WTC11 (cell line): ENCODE results near the gene IL16. TPM values are rescaled to one million over a fixed set of nuclear protein-coding genes. Genes with fewer than 3 reads are reported as not detected.

Source experiments
- ATAC-seq: fragments of 200-7000 bp; cut with Tn5 transposase; 2 replicates; pipeline ENCODE4 v1.10.0; 2021; ENCODE audit warnings: mild to moderate bottlenecking, moderate library complexity
- CTCF ChIA-PET: fragments of 300-600 bp; sonication (Branson Sonifier 250); formaldehyde crosslinking; loops from one replicate; lab custom pipeline; 2021; ENCODE audit warnings: antibody characterized with exemption; lab: Charles Lee
- POLR2A ChIA-PET: fragments of 350-600 bp; sonication (Branson Sonifier 250); formaldehyde crosslinking; loops from one replicate; lab custom pipeline; 2021; ENCODE audit warnings: antibody characterized with exemption; lab: Charles Lee
- DNase-seq: peaks from one replicate; pipeline ENCODE4 v3.0.0; 2021; ENCODE audit warnings: low spot score
- H3K27ac Mint-ChIP-seq: 2 replicates; pipeline ENCODE4 v1.8.0; 2021; ENCODE audit warnings: mixed read lengths
- H3K27me3 Mint-ChIP-seq: 2 replicates; pipeline ENCODE4 v1.8.0; 2021; ENCODE audit warnings: low read depth, mild to moderate bottlenecking, moderate library complexity, mixed read lengths
- H3K36me3 Mint-ChIP-seq: 2 replicates; pipeline ENCODE4 v1.8.0; 2021; ENCODE audit warnings: mixed read lengths
- H3K4me1 Mint-ChIP-seq: 2 replicates; pipeline ENCODE4 v1.8.0; 2022; ENCODE audit warnings: mixed read lengths
- H3K4me3 Mint-ChIP-seq: 2 replicates; pipeline ENCODE4 v1.8.0; 2021; ENCODE audit warnings: mild to moderate bottlenecking, moderate library complexity, mixed read lengths
- H3K9me3 Mint-ChIP-seq: 2 replicates; pipeline ENCODE4 v1.8.0; 2021; ENCODE audit warnings: mixed read lengths
- CREB1 ChIP-seq: sonication (generic); formaldehyde crosslinking; IDR thresholded peaks from 2 replicates; pipeline ENCODE4 v1.8.0; 2023; ENCODE audit warnings: mild to moderate bottlenecking, missing genetic modification reagents
- ELF4 ChIP-seq: sonication (generic); formaldehyde crosslinking; IDR thresholded peaks from 2 replicates; pipeline ENCODE4 v1.8.1; 2022; ENCODE audit warnings: low read depth, mild to moderate bottlenecking, moderate library complexity, missing genetic modification reagents
- ETV6 ChIP-seq: sonication (generic); formaldehyde crosslinking; IDR thresholded peaks from 2 replicates; pipeline ENCODE4 v1.8.1; 2022; ENCODE audit warnings: mild to moderate bottlenecking, missing genetic modification reagents
- FOXJ3 ChIP-seq: sonication (generic); formaldehyde crosslinking; IDR thresholded peaks from 2 replicates; pipeline ENCODE4 v1.9.0; 2021; ENCODE audit warnings: missing genetic modification reagents, mild to moderate bottlenecking, borderline replicate concordance
- GABPB1 ChIP-seq: sonication (generic); formaldehyde crosslinking; IDR thresholded peaks from 2 replicates; pipeline ENCODE4 v1.8.1; 2023; ENCODE audit warnings: mild to moderate bottlenecking, missing genetic modification reagents
- HMGA2 ChIP-seq: fragments of 250-450 bp; sonication (Bioruptor Pico); IDR thresholded peaks from 2 replicates; pipeline ENCODE4 v1.4.0; 2021; ENCODE audit warnings: mild to moderate bottlenecking, moderate library complexity
- SOX15 ChIP-seq: fragments of 250-450 bp; sonication (Bioruptor Pico); IDR thresholded peaks from 2 replicates; pipeline ENCODE4 v1.9.0; 2021; ENCODE audit warnings: mild to moderate bottlenecking
- SP1 ChIP-seq: sonication (generic); formaldehyde crosslinking; conservative IDR thresholded peaks from 2 replicates; pipeline ENCODE4 v1.8.1; 2022; ENCODE audit warnings: missing genetic modification reagents
- TCF7 ChIP-seq: sonication (generic); formaldehyde crosslinking; IDR thresholded peaks from 2 replicates; pipeline ENCODE4 v1.8.0; 2022; ENCODE audit warnings: mild to moderate bottlenecking, low read depth, missing genetic modification reagents, moderate library complexity
- ZBTB21 ChIP-seq: sonication (generic); formaldehyde crosslinking; IDR thresholded peaks from 2 replicates; pipeline ENCODE4 v1.8.1; 2023; ENCODE audit warnings: mild to moderate bottlenecking, missing genetic modification reagents, borderline replicate concordance
- ZNF138 ChIP-seq: sonication (generic); formaldehyde crosslinking; conservative IDR thresholded peaks from 2 replicates; pipeline ENCODE4 v1.8.1; 2022; ENCODE audit warnings: mild to moderate bottlenecking, moderate library complexity, missing genetic modification reagents
- ZNF396 ChIP-seq: fragments of 250-450 bp; sonication (Bioruptor Pico); IDR thresholded peaks from 2 replicates; pipeline ENCODE4 v1.8.0; 2021; ENCODE audit warnings: mild to moderate bottlenecking, moderate library complexity, borderline replicate concordance
- ZNF423 ChIP-seq: fragments of 250-450 bp; sonication (Bioruptor Pico); IDR thresholded peaks from 2 replicates; pipeline ENCODE4 v2.1.2; 2022; ENCODE audit warnings: mild to moderate bottlenecking, moderate library complexity
- total RNA-seq: library from RNA; stranded (reverse); gene quantifications from 3 replicates; pipeline ENCODE4 v1.2.3, GENCODE V29; 2021
- TF ChIP-seq, protein P1 (sequence below): fragments of 250-450 bp; sonication (Bioruptor Pico); IDR thresholded peaks from 2 replicates; pipeline ENCODE4 v1.8.0; 2021; ENCODE audit warnings: mild to moderate bottlenecking
- TF ChIP-seq, protein P2 (sequence below): sonication (generic); formaldehyde crosslinking; conservative IDR thresholded peaks from 2 replicates; pipeline ENCODE4 v1.8.1; 2022; ENCODE audit warnings: mild to moderate bottlenecking, missing genetic modification reagents
- TF ChIP-seq, protein P3 (sequence below): sonication (generic); formaldehyde crosslinking; IDR thresholded peaks from 2 replicates; pipeline ENCODE4 v1.8.1; 2022; ENCODE audit warnings: low read depth, mild to moderate bottlenecking, moderate library complexity, missing genetic modification reagents, borderline replicate concordance
- TF ChIP-seq, protein P4 (sequence below): fragments of 250-450 bp; sonication (Bioruptor Pico); IDR thresholded peaks from 2 replicates; pipeline ENCODE4 v2.1.2; 2022; ENCODE audit warnings: mild to moderate bottlenecking, moderate library complexity
- TF ChIP-seq, protein P5 (sequence below): sonication (generic); formaldehyde crosslinking; IDR thresholded peaks from 2 replicates; pipeline ENCODE4 v1.8.1; 2023; ENCODE audit warnings: mild to moderate bottlenecking, missing genetic modification reagents
- TF ChIP-seq, protein P6 (sequence below): sonication (generic); formaldehyde crosslinking; IDR thresholded peaks from 2 replicates; pipeline ENCODE4 v1.8.1; 2022; ENCODE audit warnings: missing genetic modification reagents, borderline replicate concordance
- TF ChIP-seq, protein P7 (sequence below): sonication (generic); formaldehyde crosslinking; IDR thresholded peaks from 2 replicates; pipeline ENCODE4 v1.8.0; 2023; ENCODE audit warnings: missing genetic modification reagents
- TF ChIP-seq, protein P8 (sequence below): fragments of 250-450 bp; sonication (Bioruptor Pico); conservative IDR thresholded peaks from 2 replicates; pipeline ENCODE4 v1.9.0; 2021; ENCODE audit warnings: mild to moderate bottlenecking

IL16 gene
- total RNA-seq, 1 experiment from 2014 or later: 0.61 TPM

DNA sequence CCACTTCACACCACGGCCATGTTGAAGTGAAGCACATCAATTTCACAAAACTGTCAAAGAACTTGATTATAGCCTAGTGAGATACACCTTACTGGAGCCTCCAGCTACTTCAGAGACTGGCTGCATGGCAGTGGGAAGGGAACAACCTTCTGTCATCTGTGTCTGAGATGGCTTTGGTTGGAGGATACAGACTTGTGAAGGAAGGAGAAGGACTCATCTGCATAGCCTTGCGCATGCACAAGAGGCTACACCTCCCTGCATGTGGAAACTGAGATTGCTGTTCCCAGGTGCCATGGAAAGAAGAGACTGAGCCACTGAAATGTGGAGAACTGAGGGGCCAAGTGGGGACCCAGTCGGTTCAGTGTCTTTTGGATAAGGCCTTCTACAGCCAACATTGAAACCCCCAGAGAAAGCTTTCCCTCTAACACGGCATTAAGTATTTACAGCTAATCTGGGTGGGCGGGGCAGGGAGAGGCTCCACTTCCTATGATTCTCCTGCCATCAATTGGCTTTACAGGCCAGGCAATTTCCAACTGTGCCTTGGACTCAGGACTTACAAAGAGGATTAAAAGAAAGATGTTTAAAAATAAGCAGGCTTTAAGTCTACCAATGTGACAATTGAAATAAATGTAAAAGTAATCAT, 58.8 kb downstream of the IL16 start:
- Mint-ChIP-seq H3K27ac (no peak overlapping the region), H3K4me1 (no peaks in the 10 kb centered on the region)
- DNase-seq: no peak
- POLR2A ChIA-PET: no interaction called here
- TF ChIP-seq ZNF396 (CRISPR knock-in tag): no peak
- no peak for TF ChIP-seq HMGA2 (CRISPR knock-in tag)
- no peak for TF ChIP-seq ZNF423
- TF ChIP-seq ZBTB21 (CRISPR knock-in tag): no peak
- TF ChIP-seq, protein P1, sequence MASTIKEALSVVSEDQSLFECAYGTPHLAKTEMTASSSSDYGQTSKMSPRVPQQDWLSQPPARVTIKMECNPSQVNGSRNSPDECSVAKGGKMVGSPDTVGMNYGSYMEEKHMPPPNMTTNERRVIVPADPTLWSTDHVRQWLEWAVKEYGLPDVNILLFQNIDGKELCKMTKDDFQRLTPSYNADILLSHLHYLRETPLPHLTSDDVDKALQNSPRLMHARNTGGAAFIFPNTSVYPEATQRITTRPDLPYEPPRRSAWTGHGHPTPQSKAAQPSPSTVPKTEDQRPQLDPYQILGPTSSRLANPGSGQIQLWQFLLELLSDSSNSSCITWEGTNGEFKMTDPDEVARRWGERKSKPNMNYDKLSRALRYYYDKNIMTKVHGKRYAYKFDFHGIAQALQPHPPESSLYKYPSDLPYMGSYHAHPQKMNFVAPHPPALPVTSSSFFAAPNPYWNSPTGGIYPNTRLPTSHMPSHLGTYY (CRISPR knock-in tag): no peak
- TF ChIP-seq, protein P2, sequence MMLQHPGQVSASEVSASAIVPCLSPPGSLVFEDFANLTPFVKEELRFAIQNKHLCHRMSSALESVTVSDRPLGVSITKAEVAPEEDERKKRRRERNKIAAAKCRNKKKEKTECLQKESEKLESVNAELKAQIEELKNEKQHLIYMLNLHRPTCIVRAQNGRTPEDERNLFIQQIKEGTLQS: no peak
- TF ChIP-seq, protein P3, sequence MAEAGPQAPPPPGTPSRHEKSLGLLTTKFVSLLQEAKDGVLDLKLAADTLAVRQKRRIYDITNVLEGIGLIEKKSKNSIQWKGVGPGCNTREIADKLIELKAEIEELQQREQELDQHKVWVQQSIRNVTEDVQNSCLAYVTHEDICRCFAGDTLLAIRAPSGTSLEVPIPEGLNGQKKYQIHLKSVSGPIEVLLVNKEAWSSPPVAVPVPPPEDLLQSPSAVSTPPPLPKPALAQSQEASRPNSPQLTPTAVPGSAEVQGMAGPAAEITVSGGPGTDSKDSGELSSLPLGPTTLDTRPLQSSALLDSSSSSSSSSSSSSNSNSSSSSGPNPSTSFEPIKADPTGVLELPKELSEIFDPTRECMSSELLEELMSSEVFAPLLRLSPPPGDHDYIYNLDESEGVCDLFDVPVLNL: no peak
- TF ChIP-seq, protein P4, sequence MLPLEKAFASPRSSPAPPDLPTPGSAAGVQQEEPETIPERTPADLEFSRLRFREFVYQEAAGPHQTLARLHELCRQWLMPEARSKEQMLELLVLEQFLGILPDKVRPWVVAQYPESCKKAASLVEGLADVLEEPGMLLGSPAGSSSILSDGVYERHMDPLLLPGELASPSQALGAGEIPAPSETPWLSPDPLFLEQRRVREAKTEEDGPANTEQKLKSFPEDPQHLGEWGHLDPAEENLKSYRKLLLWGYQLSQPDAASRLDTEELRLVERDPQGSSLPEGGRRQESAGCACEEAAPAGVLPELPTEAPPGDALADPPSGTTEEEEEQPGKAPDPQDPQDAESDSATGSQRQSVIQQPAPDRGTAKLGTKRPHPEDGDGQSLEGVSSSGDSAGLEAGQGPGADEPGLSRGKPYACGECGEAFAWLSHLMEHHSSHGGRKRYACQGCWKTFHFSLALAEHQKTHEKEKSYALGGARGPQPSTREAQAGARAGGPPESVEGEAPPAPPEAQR: no peak
- TF ChIP-seq CREB1: no peak
- TF ChIP-seq ETV6: no peak
- TF ChIP-seq SP1 (CRISPR knock-in tag): no peak
- TF ChIP-seq, protein P5, sequence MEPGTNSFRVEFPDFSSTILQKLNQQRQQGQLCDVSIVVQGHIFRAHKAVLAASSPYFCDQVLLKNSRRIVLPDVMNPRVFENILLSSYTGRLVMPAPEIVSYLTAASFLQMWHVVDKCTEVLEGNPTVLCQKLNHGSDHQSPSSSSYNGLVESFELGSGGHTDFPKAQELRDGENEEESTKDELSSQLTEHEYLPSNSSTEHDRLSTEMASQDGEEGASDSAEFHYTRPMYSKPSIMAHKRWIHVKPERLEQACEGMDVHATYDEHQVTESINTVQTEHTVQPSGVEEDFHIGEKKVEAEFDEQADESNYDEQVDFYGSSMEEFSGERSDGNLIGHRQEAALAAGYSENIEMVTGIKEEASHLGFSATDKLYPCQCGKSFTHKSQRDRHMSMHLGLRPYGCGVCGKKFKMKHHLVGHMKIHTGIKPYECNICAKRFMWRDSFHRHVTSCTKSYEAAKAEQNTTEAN (CRISPR knock-in tag): no peak
- no peak for TF ChIP-seq FOXJ3 (CRISPR knock-in tag)
- TF ChIP-seq, all 79 proteins: peak for 0
- Mint-ChIP-seq H3K9me3 (peaks cover 6% of the 10 kb centered on the region), H3K27me3 (no peaks in the 10 kb centered on the region), H3K4me3 (no peak overlapping the region), H3K36me3 (no peaks in the 10 kb centered on the region)
- no peak for ATAC-seq
- CTCF ChIA-PET: interaction anchor here (0.7 to 2.6 kb wide), 3 partner anchors 10 to 945 kb away, joined by 3 to 18 read pairs (median 4); no protein-coding TSS in a partner anchor

DNA sequence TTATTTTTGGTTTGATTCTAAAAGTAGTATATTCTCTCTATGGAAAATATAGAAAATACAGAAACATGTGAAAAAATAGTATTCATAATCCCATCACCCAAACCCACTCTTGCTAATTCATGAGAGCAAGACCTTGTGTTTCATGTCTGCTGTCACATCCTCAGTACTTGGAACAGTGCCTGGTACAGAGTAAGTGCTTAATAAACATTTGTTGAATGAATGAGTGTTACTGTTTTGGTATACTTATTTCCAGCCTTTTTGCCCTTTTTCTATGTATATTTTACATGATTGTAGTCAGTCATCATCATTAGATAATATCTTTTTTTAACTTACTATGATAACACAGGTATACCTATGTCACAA, 59.3 kb downstream of the IL16 start:
- H3K27me3 Mint-ChIP-seq: no peaks in the 10 kb centered on the region
- H3K27ac Mint-ChIP-seq: no peak overlapping the region
- ChIA-PET POLR2A (interaction anchor here (0.6 kb wide), 1 partner anchor 567 kb away, joined by 3 read pairs; no protein-coding TSS in a partner anchor), CTCF (interaction anchor here (0.7 to 2.6 kb wide), 2 partner anchors 10 to 76 kb away, joined by 4 to 18 read pairs; no protein-coding TSS in a partner anchor)
- H3K9me3 Mint-ChIP-seq: peaks cover 4% of the 10 kb centered on the region
- no peaks in the 10 kb centered on the region for H3K36me3 Mint-ChIP-seq
- DNase-seq (no peak), ATAC-seq (no peak)
- no peak overlapping the region for H3K4me3 Mint-ChIP-seq
- H3K4me1 Mint-ChIP-seq: no peaks in the 10 kb centered on the region
- TF ChIP-seq SOX15 (CRISPR knock-in tag) (no peak), ELF4 (no peak), TCF7 (CRISPR knock-in tag) (no peak), ZNF138 (no peak), GABPB1 (no peak), FOXJ3 (CRISPR knock-in tag) (no peak), ZNF423 (no peak)
- TF ChIP-seq, protein P6, sequence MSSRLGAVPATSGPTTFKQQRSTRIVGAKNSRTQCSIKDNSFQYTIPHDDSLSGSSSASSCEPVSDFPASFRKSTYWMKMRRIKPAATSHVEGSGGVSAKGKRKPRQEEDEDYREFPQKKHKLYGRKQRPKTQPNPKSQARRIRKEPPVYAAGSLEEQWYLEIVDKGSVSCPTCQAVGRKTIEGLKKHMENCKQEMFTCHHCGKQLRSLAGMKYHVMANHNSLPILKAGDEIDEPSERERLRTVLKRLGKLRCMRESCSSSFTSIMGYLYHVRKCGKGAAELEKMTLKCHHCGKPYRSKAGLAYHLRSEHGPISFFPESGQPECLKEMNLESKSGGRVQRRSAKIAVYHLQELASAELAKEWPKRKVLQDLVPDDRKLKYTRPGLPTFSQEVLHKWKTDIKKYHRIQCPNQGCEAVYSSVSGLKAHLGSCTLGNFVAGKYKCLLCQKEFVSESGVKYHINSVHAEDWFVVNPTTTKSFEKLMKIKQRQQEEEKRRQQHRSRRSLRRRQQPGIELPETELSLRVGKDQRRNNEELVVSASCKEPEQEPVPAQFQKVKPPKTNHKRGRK (CRISPR knock-in tag): no peak
- TF ChIP-seq, protein P2: no peak
- TF ChIP-seq, protein P7, sequence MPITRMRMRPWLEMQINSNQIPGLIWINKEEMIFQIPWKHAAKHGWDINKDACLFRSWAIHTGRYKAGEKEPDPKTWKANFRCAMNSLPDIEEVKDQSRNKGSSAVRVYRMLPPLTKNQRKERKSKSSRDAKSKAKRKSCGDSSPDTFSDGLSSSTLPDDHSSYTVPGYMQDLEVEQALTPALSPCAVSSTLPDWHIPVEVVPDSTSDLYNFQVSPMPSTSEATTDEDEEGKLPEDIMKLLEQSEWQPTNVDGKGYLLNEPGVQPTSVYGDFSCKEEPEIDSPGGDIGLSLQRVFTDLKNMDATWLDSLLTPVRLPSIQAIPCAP (CRISPR knock-in tag): no peak
- TF ChIP-seq, protein P8, sequence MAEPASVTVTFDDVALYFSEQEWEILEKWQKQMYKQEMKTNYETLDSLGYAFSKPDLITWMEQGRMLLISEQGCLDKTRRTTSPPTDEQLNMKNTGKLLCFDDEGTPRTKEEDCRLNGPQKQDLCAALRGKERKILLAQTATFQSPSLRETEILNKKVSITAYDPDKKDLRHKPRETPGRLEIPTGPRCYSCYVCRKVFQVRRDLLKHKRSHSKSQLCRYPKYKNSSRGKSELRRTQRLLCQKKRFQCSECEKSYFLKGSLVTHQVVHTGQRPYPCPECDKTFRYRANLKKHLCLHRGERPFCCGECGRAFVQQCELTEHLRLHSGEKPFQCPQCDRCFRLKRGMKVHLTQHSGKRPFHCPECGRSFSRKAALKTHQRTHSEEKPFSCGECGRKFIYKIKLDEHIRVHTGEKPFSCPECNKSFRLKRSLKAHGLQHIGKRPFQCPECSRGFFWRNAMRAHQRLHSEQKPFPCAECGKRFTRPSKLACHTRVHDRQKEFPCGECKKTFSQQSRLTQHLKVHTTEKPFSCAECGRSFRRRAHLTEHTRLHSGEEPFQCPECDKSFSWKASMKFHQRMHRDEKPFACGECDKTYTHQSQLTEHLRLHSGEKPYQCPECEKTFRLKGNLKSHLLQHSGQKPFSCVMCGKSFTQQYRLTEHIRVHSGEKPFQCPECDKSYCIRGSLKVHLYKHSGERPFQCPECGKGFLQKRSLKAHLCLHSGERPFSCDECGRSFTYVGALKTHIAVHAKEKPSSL (CRISPR knock-in tag): no peak
- TF ChIP-seq, protein P1 (CRISPR knock-in tag): no peak
